Endothelial cell (in vitro differentiated cells): ENCODE data around the gene UBASH3B. TPM values are rescaled to one million over a fixed set of nuclear protein-coding genes. Genes with fewer than 3 reads are reported as not detected.

Source experiments
- DNase-seq: peaks from one replicate; pipeline ENCODE4 v3.0.0; 2021; ENCODE audit warnings: low spot score
- H3K27ac Mint-ChIP-seq: one replicate; pipeline ENCODE4 v1.8.0; 2021; ENCODE audit warnings: mixed read lengths, inconsistent platforms; ENCODE audit not compliant: unreplicated experiment
- H3K27me3 Mint-ChIP-seq: one replicate; pipeline ENCODE4 v1.8.0; 2021; ENCODE audit warnings: mild to moderate bottlenecking, moderate library complexity, mixed read lengths, inconsistent platforms; ENCODE audit not compliant: unreplicated experiment
- H3K36me3 Mint-ChIP-seq: one replicate; pipeline ENCODE4 v1.8.0; 2021; ENCODE audit warnings: mild to moderate bottlenecking, low read depth, mixed read lengths, inconsistent platforms; ENCODE audit not compliant: unreplicated experiment
- H3K4me1 Mint-ChIP-seq: one replicate; pipeline ENCODE4 v1.8.0; 2021; ENCODE audit warnings: mild to moderate bottlenecking, mixed read lengths, inconsistent platforms; ENCODE audit not compliant: unreplicated experiment
- H3K4me3 Mint-ChIP-seq: one replicate; pipeline ENCODE4 v1.8.0; 2021; ENCODE audit warnings: mild to moderate bottlenecking, mixed read lengths, inconsistent platforms; ENCODE audit not compliant: unreplicated experiment
- H3K9me3 Mint-ChIP-seq: one replicate; pipeline ENCODE4 v1.8.0; 2021; ENCODE audit warnings: mixed read lengths, inconsistent platforms; ENCODE audit not compliant: unreplicated experiment
- total RNA-seq: library from RNA; stranded (reverse); fragmentation: NEBNext Ultra II Directional; extraction: Animal tissue kit (Norgen Biotek cat#: 25700); gene quantifications from one replicate; pipeline ENCODE4 v1.2.1, GENCODE V29; 2021; ENCODE audit not compliant: unreplicated experiment
- TF ChIP-seq, protein P1 (sequence below): fragments of 200-600 bp; sonication (generic); IDR thresholded peaks from one replicate; pipeline ENCODE4 v1.5.0; 2021; ENCODE audit warnings: antibody characterized with exemption; ENCODE audit not compliant: unreplicated experiment

Gene UBASH3B
- total RNA-seq, 1 donor from 2014 or later = 43.3 TPM

DNA sequence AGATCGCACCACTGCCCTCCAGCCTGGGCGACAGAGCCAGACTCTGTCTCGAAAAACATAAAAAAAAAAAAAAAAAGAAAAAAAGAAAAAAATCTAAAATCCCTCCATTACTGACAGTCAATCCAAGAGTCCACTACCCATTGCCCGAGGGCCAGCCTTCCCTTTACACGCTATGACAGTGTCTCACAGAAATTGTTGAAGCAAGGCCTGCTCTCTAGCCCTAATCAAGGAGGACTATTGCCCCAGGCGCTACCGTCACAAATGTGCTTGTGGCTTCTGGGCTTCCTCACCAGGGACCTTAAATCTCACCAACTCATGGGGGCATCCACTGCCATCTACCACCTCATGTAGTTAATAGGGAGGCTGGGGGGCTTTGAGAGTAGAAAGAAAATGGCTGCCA, 49.9 kb downstream of the UBASH3B start:
- Mint-ChIP-seq H3K27ac (no peak overlapping the region), H3K27me3 (no peaks in the 10 kb centered on the region), H3K4me1 (no peaks in the 10 kb centered on the region), H3K9me3 (no peaks in the 10 kb centered on the region), H3K36me3 (no peaks in the 10 kb centered on the region), H3K4me3 (no peak overlapping the region)
- DNase-seq = no peak
- TF ChIP-seq, protein P1, sequence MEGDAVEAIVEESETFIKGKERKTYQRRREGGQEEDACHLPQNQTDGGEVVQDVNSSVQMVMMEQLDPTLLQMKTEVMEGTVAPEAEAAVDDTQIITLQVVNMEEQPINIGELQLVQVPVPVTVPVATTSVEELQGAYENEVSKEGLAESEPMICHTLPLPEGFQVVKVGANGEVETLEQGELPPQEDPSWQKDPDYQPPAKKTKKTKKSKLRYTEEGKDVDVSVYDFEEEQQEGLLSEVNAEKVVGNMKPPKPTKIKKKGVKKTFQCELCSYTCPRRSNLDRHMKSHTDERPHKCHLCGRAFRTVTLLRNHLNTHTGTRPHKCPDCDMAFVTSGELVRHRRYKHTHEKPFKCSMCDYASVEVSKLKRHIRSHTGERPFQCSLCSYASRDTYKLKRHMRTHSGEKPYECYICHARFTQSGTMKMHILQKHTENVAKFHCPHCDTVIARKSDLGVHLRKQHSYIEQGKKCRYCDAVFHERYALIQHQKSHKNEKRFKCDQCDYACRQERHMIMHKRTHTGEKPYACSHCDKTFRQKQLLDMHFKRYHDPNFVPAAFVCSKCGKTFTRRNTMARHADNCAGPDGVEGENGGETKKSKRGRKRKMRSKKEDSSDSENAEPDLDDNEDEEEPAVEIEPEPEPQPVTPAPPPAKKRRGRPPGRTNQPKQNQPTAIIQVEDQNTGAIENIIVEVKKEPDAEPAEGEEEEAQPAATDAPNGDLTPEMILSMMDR = no peak

DNA sequence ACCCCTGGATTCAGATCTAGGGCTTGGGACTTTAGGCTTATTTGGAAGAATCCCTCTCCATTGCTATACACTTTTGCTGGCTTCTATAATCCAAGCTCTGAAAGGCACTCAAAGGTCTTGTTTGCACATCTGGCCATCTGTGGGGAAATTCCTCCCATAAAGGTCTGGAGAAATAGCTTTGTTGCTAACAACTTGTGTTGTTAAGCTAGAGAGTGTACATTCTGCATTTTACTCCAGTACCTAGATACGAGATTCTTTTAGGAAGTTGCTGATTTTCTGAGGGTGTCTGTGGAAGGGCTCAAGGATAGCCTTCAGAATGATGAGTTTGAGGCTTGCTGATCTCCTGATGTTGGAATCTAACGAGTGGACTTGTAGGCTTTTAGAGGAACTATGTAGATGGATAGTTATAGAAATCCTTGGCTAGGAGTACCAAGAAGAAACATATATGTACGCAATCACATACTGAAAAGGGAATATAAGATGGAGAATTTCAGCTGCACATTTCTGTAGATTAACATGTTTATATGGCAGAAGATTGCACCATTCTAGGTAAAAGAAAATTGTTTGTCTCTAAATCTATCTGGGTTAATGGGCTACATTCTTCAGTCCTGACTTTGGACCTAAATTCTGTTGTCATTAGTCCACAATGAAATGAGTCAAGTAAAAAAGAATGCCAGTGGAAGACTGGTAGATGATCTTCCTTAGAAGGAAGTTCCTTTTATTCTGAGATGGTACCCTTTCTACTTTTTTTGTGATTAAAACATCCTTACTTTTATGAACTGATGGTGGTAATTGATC, 51.0 kb downstream of the UBASH3B start:
- no peaks in the 10 kb centered on the region for H3K27me3 Mint-ChIP-seq
- no peak for DNase-seq
- H3K27ac Mint-ChIP-seq = no peak overlapping the region
- TF ChIP-seq, protein P1 = no peak
- no peaks in the 10 kb centered on the region for H3K36me3 Mint-ChIP-seq
- H3K9me3 Mint-ChIP-seq = no peaks in the 10 kb centered on the region
- H3K4me1 Mint-ChIP-seq = no peaks in the 10 kb centered on the region
- no peak overlapping the region for H3K4me3 Mint-ChIP-seq

DNA sequence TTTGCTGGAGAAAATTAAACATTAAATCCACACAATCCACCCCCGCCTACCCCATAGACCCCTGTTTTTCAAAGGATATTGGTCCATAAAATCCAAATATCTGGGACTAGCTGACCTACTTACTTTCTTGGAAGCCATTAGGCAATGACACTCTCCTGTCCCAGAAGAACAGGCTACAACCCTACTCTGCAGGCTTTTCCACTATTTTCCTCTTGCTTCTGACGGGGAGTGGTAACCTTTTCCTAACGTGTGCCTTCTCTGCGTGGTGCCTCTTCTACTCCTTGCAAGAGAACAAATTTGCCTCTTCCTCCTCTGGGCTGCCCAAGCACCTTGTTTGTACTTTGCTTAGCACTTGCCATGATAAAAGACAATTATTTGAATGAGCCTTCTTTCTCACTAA, 51.6 kb downstream of the UBASH3B start:
- Mint-ChIP-seq H3K4me1 (no peaks in the 10 kb centered on the region), H3K27me3 (no peaks in the 10 kb centered on the region), H3K27ac (no peak overlapping the region), H3K9me3 (no peaks in the 10 kb centered on the region), H3K4me3 (no peak overlapping the region), H3K36me3 (no peaks in the 10 kb centered on the region)
- no peak for DNase-seq
- TF ChIP-seq, protein P1 = no peak

DNA sequence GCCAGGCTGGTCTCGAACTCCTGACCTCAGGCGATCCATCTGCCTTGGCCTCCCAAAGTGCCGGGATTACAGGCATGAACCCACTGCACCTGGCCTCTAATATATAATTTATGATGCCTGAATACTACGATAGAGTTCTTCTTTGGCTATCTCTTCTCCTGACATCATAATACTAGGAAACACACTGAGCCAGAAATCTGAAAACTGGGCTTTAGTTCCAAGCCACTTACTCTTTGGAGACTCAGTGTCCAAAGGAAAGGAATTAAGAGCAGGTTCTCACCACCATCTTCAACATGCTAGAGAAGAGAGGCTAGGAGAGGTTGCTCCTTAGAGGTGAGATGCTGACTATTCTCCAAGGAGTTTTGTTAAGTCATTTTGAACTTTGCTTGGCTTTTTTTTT, 52.4 kb downstream of the UBASH3B start:
- TF ChIP-seq, protein P1 = no peak
- H3K4me1 Mint-ChIP-seq = no peaks in the 10 kb centered on the region
- no peaks in the 10 kb centered on the region for H3K27me3 Mint-ChIP-seq
- DNase-seq = no peak
- H3K36me3 Mint-ChIP-seq = no peaks in the 10 kb centered on the region
- H3K4me3 Mint-ChIP-seq = no peak overlapping the region
- H3K9me3 Mint-ChIP-seq = no peaks in the 10 kb centered on the region
- H3K27ac Mint-ChIP-seq = no peak overlapping the region

DNA sequence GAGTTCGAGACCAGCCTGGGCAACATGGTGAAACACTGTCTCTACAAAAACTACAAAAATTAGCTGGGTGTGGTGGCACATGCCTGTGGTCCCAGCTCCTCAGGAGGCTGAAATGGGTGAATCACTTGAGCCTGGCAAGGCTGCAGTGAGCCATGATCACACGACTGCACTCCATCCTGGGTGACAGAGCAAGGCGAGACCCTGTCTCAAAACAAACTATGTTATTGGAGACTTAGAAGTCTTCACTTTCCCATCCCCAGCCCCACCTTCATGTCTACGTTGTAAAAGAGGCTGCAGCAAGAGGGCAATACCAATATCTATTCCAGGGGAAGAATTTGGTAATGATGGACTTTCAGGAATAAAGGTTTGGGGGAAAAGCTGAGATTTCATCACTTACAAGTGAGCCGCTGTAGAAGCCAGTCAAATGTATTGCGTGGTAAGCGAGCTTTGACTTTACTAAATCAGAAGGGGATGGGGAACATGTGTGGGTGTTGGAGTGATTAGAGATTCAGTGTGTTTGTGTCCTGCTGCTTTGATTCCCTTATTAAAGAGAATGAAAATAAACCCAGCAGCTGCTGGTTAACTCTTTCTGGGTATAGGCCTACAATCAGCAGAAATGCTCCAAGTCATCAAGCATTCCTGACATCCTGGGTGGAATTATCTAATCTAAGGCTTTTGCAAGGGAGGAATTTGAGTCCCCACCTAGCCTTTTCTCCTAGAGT, 53.7 kb downstream of the UBASH3B start:
- Mint-ChIP-seq H3K9me3 (no peaks in the 10 kb centered on the region), H3K27ac (no peak overlapping the region), H3K4me3 (no peak overlapping the region), H3K36me3 (no peaks in the 10 kb centered on the region), H3K4me1 (no peaks in the 10 kb centered on the region), H3K27me3 (no peaks in the 10 kb centered on the region)
- TF ChIP-seq, protein P1 = no peak
- DNase-seq = no peak
